ENCODE results near the gene UBLCP1.

The UBLCP1 gene

GRCh38 chr5:159313197-159313596, 50.1 kb downstream of the UBLCP1 start:
- no peak for DNase-seq (ENCODE audit: low read depth)

DNA sequence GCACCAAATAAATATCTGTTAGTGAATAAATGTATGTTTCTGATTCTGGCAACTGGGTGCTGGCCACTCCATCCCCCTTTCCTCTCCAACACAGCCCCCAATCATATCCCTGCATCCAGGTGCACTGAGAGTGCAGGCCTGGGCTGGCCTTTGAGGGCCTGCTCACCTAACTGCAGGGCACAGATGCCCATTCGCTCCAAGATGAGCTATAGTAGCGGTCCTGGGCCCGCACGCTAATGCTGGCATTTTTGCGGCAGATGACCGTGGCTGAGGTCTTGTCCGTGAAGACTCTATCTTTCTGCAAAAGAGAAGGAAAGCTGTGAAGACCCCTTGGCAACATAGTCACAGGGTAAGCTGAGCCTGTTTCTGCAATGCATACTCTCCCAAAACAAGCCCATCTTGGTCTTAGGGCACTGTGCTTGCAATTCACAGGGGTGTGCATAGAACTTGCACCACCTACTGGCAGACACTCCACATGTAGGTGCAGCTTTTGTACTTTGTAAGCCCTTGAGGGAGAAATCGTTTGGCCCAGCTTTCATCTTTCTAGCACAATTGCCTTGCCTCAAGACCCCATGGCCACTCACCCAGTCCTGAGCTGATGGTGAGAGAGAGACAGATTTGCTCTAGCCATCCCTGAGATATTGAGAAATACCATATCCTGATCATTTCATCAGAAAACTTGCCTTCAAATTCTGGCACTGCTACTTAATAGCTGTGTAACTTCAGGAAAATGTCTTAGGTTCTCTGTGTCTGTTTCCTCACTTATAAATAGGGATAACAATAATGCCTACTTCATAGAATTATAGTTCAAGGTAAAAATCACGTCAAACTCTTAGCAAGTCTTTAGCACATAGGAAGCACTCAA, 53.7 kb downstream of the UBLCP1 start:
- DNase-seq (ENCODE audit: low read depth) = no peak

DNA sequence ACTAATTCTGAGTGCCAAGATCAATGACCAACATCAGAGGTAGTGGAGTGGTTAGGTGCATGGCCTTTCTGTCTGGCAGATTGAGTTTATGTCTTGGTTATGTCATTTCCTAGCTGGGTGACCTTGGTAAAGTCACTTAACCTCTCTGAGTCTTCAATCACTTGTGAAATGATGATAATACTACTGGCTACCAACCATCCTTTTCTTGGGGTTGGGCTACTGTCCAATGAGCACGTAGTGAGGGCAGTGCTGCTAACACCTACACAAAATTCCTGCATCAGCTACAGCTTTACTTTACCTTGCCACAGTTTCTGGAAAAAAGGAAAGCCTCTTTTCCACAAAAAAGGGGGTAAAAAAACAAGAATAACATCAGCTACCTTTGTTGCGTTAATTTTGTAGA, 54.8 kb downstream of the UBLCP1 start:
- DNase-seq (ENCODE audit: low read depth) = no peak

DNA sequence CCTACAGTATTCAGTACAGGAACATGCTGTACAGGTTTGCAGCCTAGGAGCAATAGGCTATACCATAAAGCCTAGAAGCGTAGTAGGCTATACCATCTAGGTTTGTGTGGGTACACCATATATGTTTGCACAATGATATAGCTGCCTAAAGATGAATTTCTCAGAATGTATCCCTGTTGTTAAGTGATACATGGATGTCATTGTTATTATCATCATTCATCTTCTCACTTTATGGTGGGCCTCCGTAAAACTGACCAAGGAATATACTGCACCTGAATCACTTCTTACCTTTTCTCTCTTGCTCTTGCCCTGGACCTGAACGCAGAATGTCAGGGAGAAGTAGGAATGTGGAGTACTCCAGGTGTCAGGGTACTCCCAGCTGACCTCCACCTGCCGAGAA, 55.4 kb downstream of the UBLCP1 start:
- DNase-seq (ENCODE audit: low read depth) = no peak

DNA sequence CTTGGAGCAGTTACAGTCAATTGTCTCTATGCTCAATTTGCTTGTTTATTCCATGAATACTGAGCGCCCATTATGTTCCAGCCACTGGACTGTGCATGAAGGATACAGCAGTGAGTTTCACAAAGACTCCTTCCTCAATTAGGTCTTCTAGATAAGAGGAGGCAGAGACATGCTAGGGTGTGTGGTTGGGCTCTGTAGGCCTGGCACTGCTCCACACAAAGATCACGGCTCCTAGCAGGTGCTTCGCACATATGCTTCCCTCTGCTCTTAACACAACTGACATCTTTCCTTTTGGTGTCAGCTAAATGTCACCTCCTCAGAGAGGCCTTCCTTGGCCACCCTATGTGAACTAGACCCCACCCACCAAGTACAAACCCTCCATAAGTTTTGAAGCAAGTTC, 56.3 kb downstream of the UBLCP1 start:
- DNase-seq (ENCODE audit: low read depth) = no peak

DNA sequence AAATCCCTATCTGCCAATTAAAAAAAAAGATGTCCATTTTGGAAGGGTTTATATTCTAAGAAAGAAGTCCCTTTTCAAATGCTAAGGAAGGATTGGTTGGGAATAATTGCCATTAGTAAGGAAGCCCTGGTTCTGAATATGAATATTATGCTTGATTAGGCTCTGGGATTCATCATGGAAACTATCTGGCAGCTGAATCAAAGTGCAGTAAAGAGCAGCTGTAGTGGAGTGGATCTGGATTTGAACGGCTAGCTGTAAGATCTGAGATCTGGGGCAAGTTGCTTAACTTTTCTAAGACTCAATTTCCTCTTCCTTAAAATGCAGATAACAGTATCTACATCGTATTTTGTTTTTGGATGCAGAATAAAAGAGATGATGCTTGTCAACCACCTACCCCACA, 56.7 kb downstream of the UBLCP1 start:
- no peak for DNase-seq (ENCODE audit: low read depth)

DNA sequence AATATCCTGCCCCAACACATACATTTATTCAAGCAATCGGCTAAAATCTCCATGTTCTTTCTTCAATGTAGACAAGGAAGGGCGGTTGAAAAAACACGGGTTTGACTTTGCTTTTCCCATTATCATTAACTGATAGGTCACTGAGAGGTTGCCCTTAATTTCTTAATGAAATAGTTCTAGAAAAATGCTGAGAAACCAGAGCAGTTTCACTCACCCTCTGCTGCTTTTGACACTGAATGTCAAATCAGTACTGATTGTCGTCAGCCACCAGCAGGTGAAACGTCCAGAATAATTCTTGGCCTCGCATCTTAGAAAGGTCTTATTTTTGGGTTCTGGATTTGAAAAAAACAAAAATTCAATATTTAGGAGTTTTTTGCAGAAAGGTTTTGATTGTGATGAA, 59.1 kb downstream of the UBLCP1 start:
- no peak for DNase-seq (ENCODE audit: low read depth)

DNA sequence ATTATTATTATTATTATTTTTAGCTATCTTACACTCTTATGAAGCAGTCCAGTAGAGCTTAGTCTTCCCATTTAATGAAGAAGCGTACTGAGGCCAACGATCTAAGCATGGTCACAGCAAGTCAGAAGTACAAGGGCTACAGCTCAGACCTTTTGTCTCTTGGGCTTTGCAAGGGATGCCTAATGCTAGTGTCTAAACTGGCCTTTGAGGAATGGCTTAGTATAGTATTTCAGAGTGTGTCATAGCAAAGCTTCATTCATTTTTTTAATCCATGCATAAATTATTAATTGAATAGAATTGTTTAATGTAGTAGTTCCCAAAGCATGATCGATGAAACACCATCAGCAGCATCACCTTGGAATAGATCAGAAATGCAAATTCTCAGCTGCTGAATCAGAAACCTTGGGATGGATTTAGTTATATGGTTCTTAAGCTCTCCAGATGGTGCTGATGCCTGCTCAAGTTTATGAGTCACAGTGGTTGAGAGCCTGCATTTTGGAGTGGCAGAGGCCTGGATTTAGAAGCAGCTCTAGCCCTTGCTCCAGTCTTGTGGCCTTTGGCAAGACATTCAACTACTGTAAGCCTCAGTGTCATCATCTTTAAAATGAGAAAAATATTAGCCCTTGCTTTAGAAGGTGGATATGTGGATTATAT, 61.1 kb downstream of the UBLCP1 start:
- DNase-seq (ENCODE audit: low read depth) = no peak

GRCh38 chr5:159324986-159325385, 61.9 kb downstream of the UBLCP1 start:
- DNase-seq (ENCODE audit: low read depth) = no peak

DNA sequence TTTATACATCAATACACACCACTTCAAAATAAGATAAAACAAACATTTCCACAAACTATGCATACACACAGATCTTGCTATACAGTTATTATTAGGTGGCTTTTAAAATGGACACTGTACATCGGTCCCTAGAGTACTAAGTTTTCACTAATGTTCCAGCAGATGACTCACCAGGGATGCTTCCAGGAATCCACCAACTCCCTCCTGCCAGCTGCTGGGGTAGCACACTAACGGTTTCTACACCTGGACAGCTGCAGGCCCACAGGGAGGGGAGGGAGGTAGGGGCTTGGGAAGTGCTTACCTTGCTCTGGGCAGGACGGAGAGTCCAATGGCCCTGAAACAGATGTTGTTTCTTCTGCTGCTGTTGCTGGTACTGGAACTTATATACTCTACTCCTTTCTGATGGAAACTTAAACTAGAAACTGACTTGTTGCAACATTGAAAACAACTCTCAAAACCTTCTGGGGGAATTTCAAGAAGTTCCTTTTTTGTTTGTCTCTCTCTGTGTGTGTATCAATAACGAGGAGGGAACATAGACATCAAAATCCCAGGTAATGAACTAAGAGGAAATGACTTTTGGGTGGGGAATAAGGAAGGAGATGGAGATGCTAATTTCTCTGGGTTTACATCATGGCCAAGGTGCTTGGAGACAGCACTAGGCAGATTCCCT, 67.2 kb downstream of the UBLCP1 start, which contains the start of gene IL12B:
Gene IL12B, minus strand, starts transcription at position 357 of the 670 bp plus-strand sequence. CDS start 3,705 bp downstream, outside the sequence.
- no peak for DNase-seq (ENCODE audit: low read depth)

GRCh38 chr5:159331093-159331973, 68.2 kb downstream of the UBLCP1 start:
- peak; percentile 62 for DNase-seq (ENCODE audit: low read depth)

- no peak for DNase-seq (ENCODE audit: low read depth)
Observed at GRCh38 chr5:159332800-159333544, 69.9 kb downstream of the UBLCP1 start.

DNA sequence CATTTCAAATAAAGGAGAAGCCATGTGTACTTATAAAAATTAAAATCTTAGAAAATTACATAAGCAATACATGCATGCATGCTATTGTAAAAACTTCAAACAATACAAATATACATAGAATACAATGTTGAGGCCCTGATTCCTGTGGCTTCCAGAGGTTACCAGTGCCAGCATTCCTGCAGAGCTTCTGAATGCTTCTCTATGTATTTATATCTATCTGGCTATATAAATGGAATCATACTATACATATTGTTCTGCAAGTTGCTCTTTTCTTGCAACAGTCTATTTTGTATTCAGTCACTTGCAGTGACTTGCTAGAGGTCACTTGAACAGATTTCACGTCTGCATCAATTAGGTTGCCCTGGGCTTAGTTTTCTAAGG, 70.4 kb downstream of the UBLCP1 start:
- DNase-seq (ENCODE audit: low read depth) = no peak

All from activated gamma-delta T cell treated with anti-CD3 and anti-CD28 coated beads, Interleukin-2, amount 50 U/mL, for 16 hours (primary cell).